Duodenal mucosa (tissue), 2 donors: ENCODE data around the gene CAPG.

Source experiments
- H3K27ac ChIP-seq: one replicate; pipeline ENCODE4 v1.7.0; 2013; ENCODE audit warnings: low read depth, low read length
- H3K27me3 ChIP-seq, 2 donors: one replicate each; pipeline ENCODE4 v1.7.0; 2013; ENCODE audit warnings: low read length in 2 of 2, control low read depth in 1 of 2; ENCODE audit not compliant: insufficient read depth in 2 of 2, control insufficient read depth in 1 of 2
- H3K36me3 ChIP-seq, 2 donors: one replicate each; pipeline ENCODE4 v1.7.0; 2013; ENCODE audit warnings: low read length in 2 of 2, control low read depth in 1 of 2; ENCODE audit not compliant: insufficient read depth in 2 of 2, control insufficient read depth in 1 of 2
- H3K4me1 ChIP-seq, 2 donors: one replicate each; pipeline ENCODE4 v1.7.0; 2013; ENCODE audit warnings: low read length in 2 of 2, control low read depth in 1 of 2; ENCODE audit not compliant: insufficient read depth in 2 of 2, control insufficient read depth in 1 of 2
- H3K4me3 ChIP-seq, 2 donors: one replicate each; pipeline ENCODE4 v1.7.0; 2013; ENCODE audit warnings: low read length in 2 of 2, low read depth in 1 of 2
- H3K9ac ChIP-seq, 2 donors: one replicate each; pipeline ENCODE4 v1.7.0; 2013; ENCODE audit warnings: low read length in 2 of 2, low read depth in 1 of 2
- H3K9me3 ChIP-seq, 2 donors: one replicate each; pipeline ENCODE4 v1.7.0; 2013; ENCODE audit warnings: low read length in 2 of 2, control low read depth in 1 of 2; ENCODE audit not compliant: control insufficient read depth in 1 of 2

Gene CAPG

GRCh38 chr2:85439025-85439472, 28.9 kb upstream of the CAPG start:
- H3K27ac ChIP-seq: peak overlapping the region; percentile 86
- no peaks in the 10 kb centered on the region for H3K27me3 ChIP-seq
- no peaks in the 10 kb centered on the region for H3K36me3 ChIP-seq
- H3K9ac ChIP-seq: peak overlapping the region; percentile 5 to 72
- H3K4me1 ChIP-seq: peaks cover 26 to 31% of the 10 kb centered on the region in 2 donors
- H3K9me3 ChIP-seq: no peaks in the 10 kb centered on the region
- H3K4me3 ChIP-seq: no peak overlapping the region

- H3K36me3 ChIP-seq: no peaks in the 10 kb centered on the region
- peaks cover 27 to 38% of the 10 kb centered on the region in 2 donors for H3K4me1 ChIP-seq
- peak overlapping the region; percentile 33 to 72 for H3K9ac ChIP-seq
- no peaks in the 10 kb centered on the region for H3K27me3 ChIP-seq
- no peaks in the 10 kb centered on the region for H3K9me3 ChIP-seq
- peak overlapping the region; percentile 52 to 63 for H3K4me3 ChIP-seq
- peak overlapping the region; percentile 86 for H3K27ac ChIP-seq
Measured at GRCh38 chr2:85438201-85439024, 28.2 kb upstream of the CAPG start.

DNA sequence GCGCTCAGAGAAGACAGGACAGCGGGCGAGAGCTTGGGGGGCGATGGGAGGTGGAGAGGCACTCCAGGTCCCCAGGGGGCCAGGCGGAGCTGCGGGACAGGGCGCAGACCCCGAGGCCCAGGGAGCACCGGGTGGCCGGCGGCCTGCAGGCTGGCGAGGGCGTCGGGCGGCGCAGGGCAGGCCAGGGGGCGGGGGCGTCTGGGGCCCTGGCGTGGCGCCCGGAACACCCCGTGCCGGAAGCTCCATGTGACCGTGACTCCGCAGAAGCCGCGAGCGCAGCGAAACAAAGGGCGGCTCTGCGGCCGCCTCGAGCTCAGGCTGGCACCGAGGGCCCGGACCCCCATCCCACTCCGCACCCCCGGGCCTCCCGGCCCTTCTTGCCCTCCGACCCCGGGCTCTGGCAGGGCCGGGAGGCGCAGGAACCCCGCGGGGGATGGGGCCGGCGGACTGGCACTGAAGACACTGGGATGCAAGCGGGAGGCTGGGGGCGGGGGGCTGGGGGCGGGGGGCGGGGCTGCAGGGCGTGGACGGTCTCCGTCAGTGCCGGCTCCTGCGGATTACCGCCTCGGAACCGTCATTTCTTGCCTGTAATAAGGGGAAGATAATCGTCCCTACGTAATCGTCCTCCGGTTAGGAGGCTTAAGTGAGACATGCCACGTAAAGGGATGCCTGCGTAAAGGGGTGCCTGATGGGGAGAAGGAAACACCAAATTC, 27.5 kb upstream of the CAPG start:
- Histone ChIP-seq H3K9ac (peak overlapping the region; percentile 34 to 72), H3K36me3 (no peaks in the 10 kb centered on the region), H3K9me3 (no peaks in the 10 kb centered on the region), H3K27me3 (no peaks in the 10 kb centered on the region), H3K4me1 (peaks cover 29 to 39% of the 10 kb centered on the region in 2 donors), H3K27ac (peak overlapping the region; percentile 86), H3K4me3 (peak overlapping the region; percentile 52 to 63)

GRCh38 chr2:85436836-85437487, 26.8 kb upstream of the CAPG start:
- H3K4me1 ChIP-seq: peaks cover 29 to 39% of the 10 kb centered on the region in 2 donors
- peak overlapping the region in 1 of 2 donors; percentile 34 for H3K9ac ChIP-seq
- H3K4me3 ChIP-seq: no peak overlapping the region

DNA sequence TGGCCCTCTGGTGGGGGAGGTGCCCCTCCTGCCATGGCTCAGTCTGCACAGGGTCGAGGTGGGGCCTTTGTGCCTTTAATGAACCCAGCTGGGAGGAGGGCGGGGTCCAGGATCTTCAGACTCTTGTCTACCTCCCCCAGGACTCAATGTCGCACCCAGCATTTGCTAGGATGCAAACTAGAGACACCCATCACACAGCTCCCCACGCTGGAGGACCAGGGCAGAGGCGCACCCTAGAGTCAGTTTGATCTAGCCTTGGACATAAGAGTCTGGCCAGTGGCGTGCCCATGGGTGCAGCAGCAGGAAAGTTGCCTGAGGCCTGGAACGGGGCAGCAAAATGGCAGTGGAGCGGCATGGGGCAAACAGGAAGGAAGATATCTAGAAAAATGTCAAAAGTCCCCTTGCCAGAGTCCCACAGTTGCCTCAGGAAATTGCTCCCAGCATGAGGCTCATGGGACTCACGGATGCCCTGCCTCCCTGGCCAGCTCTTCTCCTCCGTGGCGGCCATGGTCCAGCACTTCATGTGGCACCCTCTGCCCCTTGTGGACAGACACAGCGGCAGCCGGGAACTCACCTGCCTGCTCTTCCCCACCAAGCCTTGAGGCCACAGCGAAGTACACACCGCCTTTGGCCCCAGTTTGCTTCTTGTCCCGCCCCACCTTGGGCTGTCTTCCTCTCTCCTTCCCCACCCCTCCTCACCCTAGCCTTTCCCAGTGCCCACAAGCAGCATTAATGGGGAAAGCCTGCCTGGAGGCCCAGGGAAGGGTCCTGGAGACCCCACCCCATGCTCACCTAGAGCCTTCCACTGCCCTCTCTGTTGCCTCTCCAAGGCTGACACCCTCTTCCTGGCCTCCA, 26.0 kb upstream of the CAPG start:
- H3K27ac ChIP-seq: peak overlapping the region; percentile 24
- H3K27me3 ChIP-seq: no peaks in the 10 kb centered on the region

More at GRCh38 chr2:85436836-85437487, 26.8 kb upstream of the CAPG start:
- Histone ChIP-seq H3K9me3 (no peaks in the 10 kb centered on the region), H3K27me3 (no peaks in the 10 kb centered on the region), H3K36me3 (no peaks in the 10 kb centered on the region), H3K27ac (peak overlapping the region; percentile 86)

DNA sequence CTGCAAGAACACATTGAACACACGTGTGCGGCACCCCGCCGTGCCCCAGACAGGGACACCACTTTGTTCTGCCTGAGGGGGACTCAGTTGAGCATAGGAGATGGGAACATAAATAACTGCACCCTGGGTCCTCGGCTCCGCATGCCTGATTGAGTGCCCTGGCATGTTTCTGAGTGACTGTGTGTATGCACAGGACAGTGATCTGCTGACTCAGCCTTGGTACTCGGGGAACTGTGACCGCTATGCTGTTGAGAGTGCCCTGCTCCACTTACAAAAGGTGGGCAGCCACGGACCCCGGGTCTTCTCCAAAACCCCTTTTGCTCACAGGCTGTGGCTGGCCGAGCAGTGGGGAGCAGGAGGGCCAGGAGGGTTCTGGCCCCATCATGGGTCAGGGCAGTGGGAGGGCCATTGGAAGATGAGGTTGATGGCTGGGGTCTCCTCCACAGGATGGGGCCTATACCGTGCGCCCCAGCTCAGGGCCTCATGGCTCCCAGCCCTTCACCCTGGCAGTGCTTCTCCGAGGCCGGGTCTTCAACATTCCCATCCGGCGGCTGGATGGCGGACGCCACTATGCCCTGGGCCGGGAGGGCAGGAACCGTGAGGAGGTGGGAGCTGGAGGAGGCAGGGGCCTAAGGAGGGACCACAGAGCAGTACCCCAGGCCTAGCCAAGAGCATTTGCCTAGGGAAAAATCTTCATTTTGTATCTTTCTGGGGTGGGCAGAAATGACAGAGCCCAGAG, 25.2 kb upstream of the CAPG start:
- Histone ChIP-seq H3K27me3 (no peaks in the 10 kb centered on the region), H3K9me3 (no peaks in the 10 kb centered on the region), H3K9ac (no peak overlapping the region), H3K4me3 (no peak overlapping the region), H3K27ac (no peak overlapping the region), H3K36me3 (no peaks in the 10 kb centered on the region), H3K4me1 (peaks cover 29 to 39% of the 10 kb centered on the region in 2 donors)

More for the DNA sequence above, 26.0 kb upstream of the CAPG start:
- no peaks in the 10 kb centered on the region for H3K9me3 ChIP-seq
- H3K4me1 ChIP-seq: peaks cover 29 to 39% of the 10 kb centered on the region in 2 donors
- H3K36me3 ChIP-seq: no peaks in the 10 kb centered on the region
- H3K9ac ChIP-seq: no peak overlapping the region
- H3K4me3 ChIP-seq: no peak overlapping the region

DNA sequence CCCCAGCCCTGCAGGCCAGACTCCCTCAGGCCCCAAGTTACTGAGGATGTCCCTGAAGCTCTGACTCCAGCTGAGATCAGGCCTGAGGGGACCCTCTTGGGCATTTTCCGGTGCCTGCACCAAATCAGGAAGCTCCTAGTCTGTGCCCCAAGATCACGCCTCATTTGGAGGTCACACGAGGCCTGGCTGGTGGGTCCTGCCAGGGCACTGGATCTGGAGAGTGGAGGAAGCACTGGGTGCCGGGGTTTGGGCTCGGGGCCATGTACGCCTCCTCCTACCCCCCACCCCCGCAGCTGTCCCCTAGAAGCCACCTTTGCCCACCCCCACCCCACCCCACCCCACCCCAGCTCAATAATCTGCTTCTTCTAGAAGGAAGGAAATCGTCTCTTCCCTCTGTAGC, 24.5 kb upstream of the CAPG start:
- Histone ChIP-seq H3K4me1 (peaks cover 29 to 39% of the 10 kb centered on the region in 2 donors), H3K9ac (no peak overlapping the region), H3K27ac (no peak overlapping the region)

GRCh38 chr2:85433511-85434089, 23.4 kb upstream of the CAPG start:
- peaks cover 21 to 37% of the 10 kb centered on the region in 2 donors for H3K4me1 ChIP-seq
- H3K4me3 ChIP-seq: no peak overlapping the region

More for the DNA sequence above, 24.5 kb upstream of the CAPG start:
- no peaks in the 10 kb centered on the region for H3K36me3 ChIP-seq
- no peaks in the 10 kb centered on the region for H3K9me3 ChIP-seq
- no peaks in the 10 kb centered on the region for H3K27me3 ChIP-seq
- H3K4me3 ChIP-seq: no peak overlapping the region

More at GRCh38 chr2:85433511-85434089, 23.4 kb upstream of the CAPG start:
- no peak overlapping the region for H3K9ac ChIP-seq
- no peaks in the 10 kb centered on the region for H3K9me3 ChIP-seq
- H3K27me3 ChIP-seq: no peaks in the 10 kb centered on the region
- no peaks in the 10 kb centered on the region for H3K36me3 ChIP-seq
- H3K27ac ChIP-seq: no peak overlapping the region
